ENCODE measurements around the gene RUFY1.
"Not testable (repeated sequence)": the region's sequence is repeated elsewhere in the genome, so short reads cannot be mapped to it uniquely, and the experiment has no call there.

DNA sequence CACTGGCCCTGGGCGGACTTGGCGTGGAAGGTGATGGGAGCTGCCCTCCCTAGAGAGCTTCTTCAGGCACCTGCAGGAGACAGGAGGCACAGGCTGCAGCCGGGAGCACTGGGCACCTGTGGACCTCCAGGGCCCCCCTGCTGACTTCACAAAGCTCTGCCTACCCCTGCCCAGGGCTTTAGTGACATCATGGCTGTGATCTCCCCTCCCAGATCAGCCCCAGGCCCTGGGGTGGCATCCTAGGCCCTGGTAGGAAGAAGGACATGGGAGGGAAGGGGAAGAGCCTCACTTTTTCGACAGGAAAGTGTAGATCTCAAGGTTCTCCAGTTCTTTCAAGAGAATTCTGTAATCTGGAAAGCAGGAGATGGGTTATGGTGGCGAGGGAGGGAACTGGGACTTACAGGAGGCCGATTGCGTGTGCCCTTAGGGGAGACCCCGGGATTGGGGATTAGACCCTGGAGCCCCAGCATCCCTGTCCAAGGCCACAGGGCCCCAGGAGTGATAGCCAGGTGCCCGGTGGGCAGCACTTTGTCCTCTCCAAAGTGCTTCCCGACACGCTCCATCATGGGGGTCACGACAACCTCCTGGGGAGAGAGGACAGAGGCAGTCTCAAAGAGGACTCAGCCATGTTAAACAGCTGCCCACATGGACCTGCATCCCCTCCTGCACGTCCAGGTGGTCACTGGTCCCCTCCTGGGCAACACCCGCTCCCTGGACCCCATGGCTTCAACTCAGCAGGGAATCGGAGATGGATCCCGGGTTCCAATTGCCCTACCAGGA is 93.0 kb downstream of the RUFY1 start:
- TF ChIP-seq, protein P1, sequence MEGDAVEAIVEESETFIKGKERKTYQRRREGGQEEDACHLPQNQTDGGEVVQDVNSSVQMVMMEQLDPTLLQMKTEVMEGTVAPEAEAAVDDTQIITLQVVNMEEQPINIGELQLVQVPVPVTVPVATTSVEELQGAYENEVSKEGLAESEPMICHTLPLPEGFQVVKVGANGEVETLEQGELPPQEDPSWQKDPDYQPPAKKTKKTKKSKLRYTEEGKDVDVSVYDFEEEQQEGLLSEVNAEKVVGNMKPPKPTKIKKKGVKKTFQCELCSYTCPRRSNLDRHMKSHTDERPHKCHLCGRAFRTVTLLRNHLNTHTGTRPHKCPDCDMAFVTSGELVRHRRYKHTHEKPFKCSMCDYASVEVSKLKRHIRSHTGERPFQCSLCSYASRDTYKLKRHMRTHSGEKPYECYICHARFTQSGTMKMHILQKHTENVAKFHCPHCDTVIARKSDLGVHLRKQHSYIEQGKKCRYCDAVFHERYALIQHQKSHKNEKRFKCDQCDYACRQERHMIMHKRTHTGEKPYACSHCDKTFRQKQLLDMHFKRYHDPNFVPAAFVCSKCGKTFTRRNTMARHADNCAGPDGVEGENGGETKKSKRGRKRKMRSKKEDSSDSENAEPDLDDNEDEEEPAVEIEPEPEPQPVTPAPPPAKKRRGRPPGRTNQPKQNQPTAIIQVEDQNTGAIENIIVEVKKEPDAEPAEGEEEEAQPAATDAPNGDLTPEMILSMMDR (IDR thresholded peaks at IDR 0.05; ENCODE audit: insufficient read depth, low read length), result not testable (repeated sequence)
- TF ChIP-seq GABPA (IDR thresholded peaks at IDR 0.05; ENCODE audit: low read depth); POLR2AphosphoS5 (IDR thresholded peaks at IDR 0.05; ENCODE audit: low read depth); REST (IDR thresholded peaks at IDR 0.05; ENCODE audit: insufficient replicate concordance, low read depth): not testable (repeated sequence)

Measured in HL-60 (cell line).